ENCODE measurements around the gene OCRL.

GRCh38 chrX:129631849-129632248, 91.8 kb downstream of the OCRL start:
- TF ChIP-seq, protein P1, sequence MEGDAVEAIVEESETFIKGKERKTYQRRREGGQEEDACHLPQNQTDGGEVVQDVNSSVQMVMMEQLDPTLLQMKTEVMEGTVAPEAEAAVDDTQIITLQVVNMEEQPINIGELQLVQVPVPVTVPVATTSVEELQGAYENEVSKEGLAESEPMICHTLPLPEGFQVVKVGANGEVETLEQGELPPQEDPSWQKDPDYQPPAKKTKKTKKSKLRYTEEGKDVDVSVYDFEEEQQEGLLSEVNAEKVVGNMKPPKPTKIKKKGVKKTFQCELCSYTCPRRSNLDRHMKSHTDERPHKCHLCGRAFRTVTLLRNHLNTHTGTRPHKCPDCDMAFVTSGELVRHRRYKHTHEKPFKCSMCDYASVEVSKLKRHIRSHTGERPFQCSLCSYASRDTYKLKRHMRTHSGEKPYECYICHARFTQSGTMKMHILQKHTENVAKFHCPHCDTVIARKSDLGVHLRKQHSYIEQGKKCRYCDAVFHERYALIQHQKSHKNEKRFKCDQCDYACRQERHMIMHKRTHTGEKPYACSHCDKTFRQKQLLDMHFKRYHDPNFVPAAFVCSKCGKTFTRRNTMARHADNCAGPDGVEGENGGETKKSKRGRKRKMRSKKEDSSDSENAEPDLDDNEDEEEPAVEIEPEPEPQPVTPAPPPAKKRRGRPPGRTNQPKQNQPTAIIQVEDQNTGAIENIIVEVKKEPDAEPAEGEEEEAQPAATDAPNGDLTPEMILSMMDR (IDR thresholded peaks at IDR 0.05) = no peak
- no peak for TF ChIP-seq EP300 (IDR thresholded peaks at IDR 0.05; ENCODE audit: borderline replicate concordance in 1 of 2, low read depth in 1 of 2, low read length in 1 of 2)
- no peak for TF ChIP-seq USF2 (IDR thresholded peaks at IDR 0.05; ENCODE audit: borderline replicate concordance, low read depth, low read length)
- no peak for TF ChIP-seq REST (IDR thresholded peaks at IDR 0.05; ENCODE audit: low read depth, low read length)
- TF ChIP-seq, protein P2, sequence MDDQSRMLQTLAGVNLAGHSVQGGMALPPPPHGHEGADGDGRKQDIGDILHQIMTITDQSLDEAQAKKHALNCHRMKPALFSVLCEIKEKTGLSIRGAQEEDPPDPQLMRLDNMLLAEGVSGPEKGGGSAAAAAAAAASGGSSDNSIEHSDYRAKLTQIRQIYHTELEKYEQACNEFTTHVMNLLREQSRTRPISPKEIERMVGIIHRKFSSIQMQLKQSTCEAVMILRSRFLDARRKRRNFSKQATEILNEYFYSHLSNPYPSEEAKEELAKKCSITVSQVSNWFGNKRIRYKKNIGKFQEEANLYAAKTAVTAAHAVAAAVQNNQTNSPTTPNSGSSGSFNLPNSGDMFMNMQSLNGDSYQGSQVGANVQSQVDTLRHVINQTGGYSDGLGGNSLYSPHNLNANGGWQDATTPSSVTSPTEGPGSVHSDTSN (IDR thresholded peaks at IDR 0.05) = no peak
- TF ChIP-seq TAF1 (IDR thresholded peaks at IDR 0.05; ENCODE audit: borderline replicate concordance, low read depth, low read length) = no peak

Data from SK-N-SH (cell line).